A673 (cell line): Measurements from ENCODE around the gene GXYLT2. TPM values are rescaled to one million over a fixed set of nuclear protein-coding genes. Genes with fewer than 3 reads are reported as not detected.

Experiments
- BruUV-seq: library from RNA; stranded (reverse); fragments of 400-500 nt; replicated peaks from 2 replicates; lab custom pipeline; 2021; lab: Mats Ljungman, UMichigan
- CTCF ChIA-PET: fragments of 300-600 bp; sonication (Branson Sonifier 250); formaldehyde crosslinking; loops from one replicate; lab custom pipeline; 2022; ENCODE audit warnings: antibody characterized with exemption; lab: Charles Lee
- POLR2A ChIA-PET: fragments of 300-600 bp; sonication (Branson Sonifier 250); formaldehyde crosslinking; loops from one replicate; lab custom pipeline; 2022; ENCODE audit warnings: antibody characterized with exemption; ENCODE audit not compliant: low non-redundant PET; lab: Charles Lee
- DNase-seq: peaks from one replicate; pipeline ENCODE4 v3.0.0-alpha.2; 2015; ENCODE audit warnings: low spot score
- H3K27ac ChIP-seq: fragments of 200-600 bp; sonication (generic); 2 replicates; pipeline ENCODE4 v1.5.1; 2016; ENCODE audit warnings: mixed run types, low read depth, mild to moderate bottlenecking, mixed read lengths, antibody characterized with exemption, low read length; ENCODE audit not compliant: poor library complexity, severe bottlenecking
- H3K27me3 ChIP-seq: fragments of 200-600 bp; sonication (generic); replicated peaks from 2 replicates; pipeline ENCODE4 v1.6.1; 2017; ENCODE audit warnings: mixed run types, low read depth, mild to moderate bottlenecking, mixed read lengths, antibody characterized with exemption, low read length; ENCODE audit not compliant: insufficient read depth, poor library complexity
- H3K36me3 ChIP-seq: fragments of 200-600 bp; sonication (generic); 2 replicates; pipeline ENCODE4 v1.6.1; 2016; ENCODE audit warnings: mixed run types, mild to moderate bottlenecking, mixed read lengths, antibody characterized with exemption, low read length; ENCODE audit not compliant: insufficient read depth, poor library complexity, severe bottlenecking
- H3K4me1 ChIP-seq: fragments of 200-600 bp; sonication (generic); 2 replicates; pipeline ENCODE4 v1.6.1; 2017; ENCODE audit warnings: mixed run types, mild to moderate bottlenecking, mixed read lengths, antibody characterized with exemption, low read length; ENCODE audit not compliant: insufficient read depth, poor library complexity, severe bottlenecking
- H3K4me3 ChIP-seq: fragments of 200-600 bp; sonication (generic); 2 replicates; pipeline ENCODE4 v1.5.1; 2016; ENCODE audit warnings: low read depth, mixed run types, mild to moderate bottlenecking, mixed read lengths, low read length; ENCODE audit not compliant: poor library complexity, severe bottlenecking
- H3K9me3 ChIP-seq: fragments of 200-600 bp; sonication (generic); 2 replicates; pipeline ENCODE4 v1.6.1; 2016; ENCODE audit warnings: mixed run types, low read depth, mild to moderate bottlenecking, mixed read lengths, antibody characterized with exemption, low read length; ENCODE audit not compliant: poor library complexity, severe bottlenecking
- EZH2 ChIP-seq: fragments of 200-600 bp; sonication (generic); IDR thresholded peaks from 2 replicates; pipeline ENCODE4 v1.6.1; 2017; ENCODE audit warnings: borderline replicate concordance, low read depth, mild to moderate bottlenecking, mixed read lengths, antibody characterized with exemption, low read length; ENCODE audit not compliant: poor library complexity, severe bottlenecking
- intact Hi-C: fragments of 100-400 bp; cut with micrococcal nuclease; formaldehyde crosslinking; loops from one replicate; pipeline ENCODE4 v1.10.0; 2022; ENCODE audit not compliant: unreplicated experiment
- total RNA-seq: library from RNA; stranded (reverse); gene quantifications from 2 replicates; pipeline ENCODE4 v1.2.3, GENCODE V29; 2021
- TF ChIP-seq, protein P1 (sequence below): fragments of 300-800, 200-600 bp; sonication (generic); conservative IDR thresholded peaks from 2 replicates; pipeline ENCODE4 v1.5.1; 2017; ENCODE audit warnings: low read depth, mild to moderate bottlenecking, antibody characterized with exemption, low read length, moderate library complexity, mixed read lengths

Gene GXYLT2
- total RNA-seq, 1 experiment from 2014 or later: 10.7 TPM

DNA sequence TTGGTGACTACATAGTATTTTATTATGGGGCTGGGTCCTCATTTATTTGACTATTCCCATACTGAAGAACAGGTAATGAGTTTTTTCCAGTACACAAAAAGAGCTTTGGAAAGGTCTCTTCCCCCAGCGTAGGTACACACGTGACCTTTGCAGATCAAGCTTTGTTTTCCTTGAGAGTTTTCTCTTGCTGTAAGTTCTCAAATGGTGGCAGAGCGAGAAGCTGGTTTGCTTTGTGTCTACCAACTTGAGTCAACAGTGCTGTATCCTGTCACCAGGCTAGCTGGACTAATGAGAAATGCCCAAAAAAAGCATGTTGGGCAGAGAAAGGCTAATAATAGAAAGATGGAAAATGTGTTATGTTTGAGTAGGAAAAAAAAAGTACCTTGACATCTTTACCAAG lies 21.7 kb downstream of the GXYLT2 start:
- Histone ChIP-seq H3K4me3 (no peak overlapping the region), H3K27me3 (no peaks in the 10 kb centered on the region), H3K9me3 (no peaks in the 10 kb centered on the region), H3K27ac (no peak overlapping the region), H3K4me1 (no peaks in the 10 kb centered on the region), H3K36me3 (no peaks in the 10 kb centered on the region)
- no TSS peak for BruUV-seq
- intact Hi-C loops: no loop called here
- DNase-seq: no peak
- CTCF ChIA-PET: no interaction called here
- TF ChIP-seq EZH2: no peak
- TF ChIP-seq, protein P1, sequence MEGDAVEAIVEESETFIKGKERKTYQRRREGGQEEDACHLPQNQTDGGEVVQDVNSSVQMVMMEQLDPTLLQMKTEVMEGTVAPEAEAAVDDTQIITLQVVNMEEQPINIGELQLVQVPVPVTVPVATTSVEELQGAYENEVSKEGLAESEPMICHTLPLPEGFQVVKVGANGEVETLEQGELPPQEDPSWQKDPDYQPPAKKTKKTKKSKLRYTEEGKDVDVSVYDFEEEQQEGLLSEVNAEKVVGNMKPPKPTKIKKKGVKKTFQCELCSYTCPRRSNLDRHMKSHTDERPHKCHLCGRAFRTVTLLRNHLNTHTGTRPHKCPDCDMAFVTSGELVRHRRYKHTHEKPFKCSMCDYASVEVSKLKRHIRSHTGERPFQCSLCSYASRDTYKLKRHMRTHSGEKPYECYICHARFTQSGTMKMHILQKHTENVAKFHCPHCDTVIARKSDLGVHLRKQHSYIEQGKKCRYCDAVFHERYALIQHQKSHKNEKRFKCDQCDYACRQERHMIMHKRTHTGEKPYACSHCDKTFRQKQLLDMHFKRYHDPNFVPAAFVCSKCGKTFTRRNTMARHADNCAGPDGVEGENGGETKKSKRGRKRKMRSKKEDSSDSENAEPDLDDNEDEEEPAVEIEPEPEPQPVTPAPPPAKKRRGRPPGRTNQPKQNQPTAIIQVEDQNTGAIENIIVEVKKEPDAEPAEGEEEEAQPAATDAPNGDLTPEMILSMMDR: no peak
- POLR2A ChIA-PET: no interaction called here

DNA sequence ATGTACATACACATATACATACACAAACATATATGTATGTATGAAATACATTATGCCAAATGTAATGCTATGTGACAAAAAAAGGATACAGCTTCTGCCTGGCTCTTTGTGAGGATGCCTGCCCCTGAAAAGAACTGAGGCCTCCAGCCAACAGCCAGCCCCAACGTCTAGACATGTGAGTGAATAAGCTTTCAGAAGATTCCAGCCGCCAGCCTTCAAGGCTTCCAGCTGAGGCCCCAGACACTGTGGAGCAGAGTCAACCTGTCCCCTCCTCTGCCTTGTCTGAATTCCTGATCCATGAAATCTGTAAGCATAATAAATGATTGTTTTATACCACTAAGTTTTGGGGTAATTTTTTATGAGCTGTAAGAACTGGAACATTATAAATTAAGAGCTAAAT lies 24.7 kb downstream of the GXYLT2 start:
- Histone ChIP-seq H3K4me3 (no peak overlapping the region), H3K27ac (no peak overlapping the region), H3K36me3 (no peaks in the 10 kb centered on the region), H3K9me3 (no peaks in the 10 kb centered on the region), H3K4me1 (no peaks in the 10 kb centered on the region), H3K27me3 (no peaks in the 10 kb centered on the region)
- POLR2A ChIA-PET: no interaction called here
- no TSS peak for BruUV-seq
- intact Hi-C loops: no loop called here
- no peak for DNase-seq
- TF ChIP-seq, protein P1: no peak
- TF ChIP-seq EZH2: no peak
- CTCF ChIA-PET: no interaction called here

DNA sequence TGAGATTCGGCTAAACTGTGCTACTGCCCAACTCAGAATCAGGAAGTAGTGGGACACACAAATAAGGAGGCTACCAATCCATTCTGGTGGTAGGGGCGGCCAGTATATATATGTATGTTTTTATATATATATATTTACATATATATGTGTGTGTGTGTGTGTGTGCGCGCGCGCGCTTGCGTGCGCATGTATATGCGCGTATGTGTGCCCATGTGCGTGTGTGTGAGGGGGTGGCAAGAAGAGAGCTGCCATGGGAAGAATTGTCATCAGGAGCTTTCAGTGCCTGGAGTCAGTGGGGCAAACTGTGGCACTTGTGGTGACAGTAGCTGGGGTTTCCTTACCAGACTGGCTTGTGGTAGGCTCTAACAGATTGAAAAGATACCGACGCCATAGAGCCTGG lies 26.5 kb downstream of the GXYLT2 start:
- BruUV-seq: no TSS peak
- CTCF ChIA-PET: no interaction called here
- TF ChIP-seq EZH2: no peak
- TF ChIP-seq, protein P1: no peak
- Histone ChIP-seq H3K36me3 (no peaks in the 10 kb centered on the region), H3K4me3 (no peak overlapping the region), H3K27ac (no peak overlapping the region), H3K4me1 (no peaks in the 10 kb centered on the region), H3K27me3 (no peaks in the 10 kb centered on the region), H3K9me3 (no peaks in the 10 kb centered on the region)
- DNase-seq: no peak
- intact Hi-C loops: no loop called here
- POLR2A ChIA-PET: no interaction called here
